HEK293 (cell line): ENCODE data around the gene MRPL46.
"Not testable (repeated sequence)": the region's sequence is repeated elsewhere in the genome, so short reads cannot be mapped to it uniquely, and the experiment has no call there.

Source experiments
- CTCF ChIA-PET: fragments of 350-600 bp; formaldehyde crosslinking; extraction: SDS; loops from one replicate; lab custom pipeline; 2021; ENCODE audit warnings: antibody characterized with exemption; lab: Yijun Ruan, JAX
- POLR2A ChIA-PET: fragments of 300-600 bp; formaldehyde crosslinking; extraction: SDS; loops from one replicate; lab custom pipeline; 2020; ENCODE audit warnings: antibody characterized with exemption, inconsistent platforms; lab: Yijun Ruan, JAX
- H3K27ac ChIP-seq: fragments of 200-500 bp; sonication (Bioruptor generic); 2 replicates; pipeline ENCODE4 v1.5.1; 2014; ENCODE audit warnings: low read depth, low read length, control low read depth, inconsistent platforms; ENCODE audit errors: extremely low read depth
- H3K36me3 ChIP-seq, 2 experiments: fragments of 200-500 bp in 1 of 2; sonication (Bioruptor generic) in 1 of 2; 1 replicate in 1 of 2; 2 replicates in 1 of 2; pipeline ENCODE4 v1.5.1; 2014 to 2017; ENCODE audit warnings: inconsistent platforms in 2 of 2, low read length in 2 of 2; ENCODE audit not compliant: control insufficient read depth in 2 of 2, insufficient read depth in 1 of 2
- H3K4me1 ChIP-seq: fragments of 200-500 bp; sonication (Bioruptor generic); 2 replicates; pipeline ENCODE4 v1.5.1; 2014; ENCODE audit warnings: mild to moderate bottlenecking, low read length, inconsistent platforms; ENCODE audit not compliant: control insufficient read depth, insufficient read depth
- H3K4me3 ChIP-seq: 2 replicates; pipeline ENCODE4 v1.5.1; 2011; ENCODE audit warnings: low read depth, mild to moderate bottlenecking, control low read depth, low read length, moderate library complexity
- H3K9me3 ChIP-seq: fragments of 200-500 bp; sonication (Bioruptor generic); 2 replicates; pipeline ENCODE4 v1.5.1; 2014; ENCODE audit warnings: low read depth, low read length, inconsistent platforms; ENCODE audit not compliant: control insufficient read depth, insufficient read depth
- BCL11A ChIP-seq: fragments of 450-650 bp; formaldehyde crosslinking; IDR thresholded peaks from 2 replicates; pipeline ENCODE4 v1.5.1; 2016; ENCODE audit warnings: low read depth, missing biosample characterization, missing genetic modification characterization
- EGR2 ChIP-seq: fragments of 450-650 bp; formaldehyde crosslinking; IDR thresholded peaks from 2 replicates; pipeline ENCODE4 v1.5.1; 2016; ENCODE audit warnings: low read depth, missing biosample characterization, missing genetic modification characterization
- GLIS1 ChIP-seq: fragments of 450-650 bp; formaldehyde crosslinking; IDR thresholded peaks from 2 replicates; pipeline ENCODE4 v1.5.1; 2016; ENCODE audit warnings: missing biosample characterization, missing genetic modification characterization
- HOXC10 ChIP-seq: sonication (generic); formaldehyde crosslinking; IDR thresholded peaks from 2 replicates; pipeline ENCODE4 v1.8.1; 2023; ENCODE audit warnings: mild to moderate bottlenecking, missing genetic modification reagents
- MEIS1 ChIP-seq: sonication (generic); formaldehyde crosslinking; IDR thresholded peaks from 2 replicates; pipeline ENCODE4 v1.8.1; 2022; ENCODE audit warnings: missing genetic modification reagents, mild to moderate bottlenecking, borderline replicate concordance
- REPIN1 ChIP-seq: fragments of 450-650 bp; formaldehyde crosslinking; IDR thresholded peaks from 2 replicates; pipeline ENCODE4 v1.5.1; 2017; ENCODE audit warnings: missing biosample characterization, missing genetic modification characterization, low read depth
- WT1 ChIP-seq: fragments of 450-650 bp; formaldehyde crosslinking; IDR thresholded peaks from 2 replicates; pipeline ENCODE4 v1.5.1; 2016; ENCODE audit warnings: missing biosample characterization, missing genetic modification characterization
- ZBTB17 ChIP-seq: fragments of 450-650 bp; formaldehyde crosslinking; IDR thresholded peaks from 2 replicates; pipeline ENCODE4 v1.5.1; 2016; ENCODE audit warnings: missing biosample characterization, missing genetic modification characterization
- ZFHX2 ChIP-seq: fragments of 450-650 bp; formaldehyde crosslinking; conservative IDR thresholded peaks from 2 replicates; pipeline ENCODE4 v1.5.1; 2016; ENCODE audit warnings: missing biosample characterization, missing genetic modification characterization
- ZNF174 ChIP-seq: fragments of 450-650 bp; formaldehyde crosslinking; IDR thresholded peaks from 2 replicates; pipeline ENCODE4 v1.5.0; 2017; ENCODE audit warnings: missing biosample characterization, mild to moderate bottlenecking, missing genetic modification characterization
- ZNF19 ChIP-seq: fragments of 450-650 bp; formaldehyde crosslinking; IDR thresholded peaks from 2 replicates; pipeline ENCODE4; 2016; ENCODE audit warnings: missing biosample characterization, missing genetic modification characterization, low read depth
- ZNF211 ChIP-seq: fragments of 450-650 bp; formaldehyde crosslinking; IDR thresholded peaks from 2 replicates; pipeline ENCODE4 v1.5.1; 2016; ENCODE audit warnings: low read depth, missing biosample characterization, missing genetic modification characterization
- ZNF24 ChIP-seq: fragments of 450-650 bp; formaldehyde crosslinking; IDR thresholded peaks from 2 replicates; pipeline ENCODE4 v1.5.1; 2016; ENCODE audit warnings: missing biosample characterization, missing genetic modification characterization
- ZNF341 ChIP-seq: fragments of 450-650 bp; formaldehyde crosslinking; IDR thresholded peaks from 2 replicates; pipeline ENCODE4; 2016; ENCODE audit warnings: low read depth, missing biosample characterization, missing genetic modification characterization
- ZNF350 ChIP-seq: fragments of 450-650 bp; formaldehyde crosslinking; IDR thresholded peaks from 2 replicates; pipeline ENCODE4 v1.5.0; 2017; ENCODE audit warnings: missing biosample characterization, mild to moderate bottlenecking, missing genetic modification characterization
- ZNF423 ChIP-seq: fragments of 450-650 bp; formaldehyde crosslinking; IDR thresholded peaks from 2 replicates; pipeline ENCODE4 v1.5.1; 2016; ENCODE audit warnings: missing biosample characterization, missing genetic modification characterization
- ZNF600 ChIP-seq: fragments of 450-650 bp; formaldehyde crosslinking; IDR thresholded peaks from 2 replicates; pipeline ENCODE4 v1.5.1; 2016; ENCODE audit warnings: missing biosample characterization, missing genetic modification characterization
- ZNF677 ChIP-seq: fragments of 450-650 bp; IDR thresholded peaks from 2 replicates; pipeline ENCODE4 v1.5.0; 2018; ENCODE audit warnings: missing biosample characterization, mild to moderate bottlenecking, missing genetic modification characterization, moderate library complexity
- ZNF76 ChIP-seq: fragments of 450-650 bp; formaldehyde crosslinking; IDR thresholded peaks from 2 replicates; pipeline ENCODE4; 2016; ENCODE audit warnings: low read depth, missing biosample characterization, missing genetic modification characterization, borderline replicate concordance
- ZNF776 ChIP-seq: fragments of 450-650 bp; formaldehyde crosslinking; IDR thresholded peaks from 2 replicates; pipeline ENCODE4 v1.5.0; 2017; ENCODE audit warnings: missing biosample characterization, missing genetic modification characterization, borderline replicate concordance
- ZNF791 ChIP-seq: fragments of 450-650 bp; formaldehyde crosslinking; IDR thresholded peaks from 2 replicates; pipeline ENCODE4 v1.5.1; 2016; ENCODE audit warnings: missing biosample characterization, missing genetic modification characterization
- ZNF837 ChIP-seq: fragments of 450-650 bp; formaldehyde crosslinking; IDR thresholded peaks from 2 replicates; pipeline ENCODE4 v1.5.1; 2016; ENCODE audit warnings: missing biosample characterization, missing genetic modification characterization
- TF ChIP-seq, protein P1 (sequence below): fragments of 450-650 bp; formaldehyde crosslinking; IDR thresholded peaks from 2 replicates; pipeline ENCODE4 v1.5.1; 2016; ENCODE audit warnings: missing biosample characterization, missing genetic modification characterization
- TF ChIP-seq, protein P2 (sequence below): fragments of 450-650 bp; formaldehyde crosslinking; IDR thresholded peaks from 2 replicates; pipeline ENCODE4 v1.5.1; 2016; ENCODE audit warnings: missing biosample characterization, missing genetic modification characterization
- TF ChIP-seq, protein P3 (sequence below): fragments of 450-650 bp; formaldehyde crosslinking; IDR thresholded peaks from 2 replicates; pipeline ENCODE4 v1.5.1; 2016; ENCODE audit warnings: missing biosample characterization, missing genetic modification characterization
- TF ChIP-seq, protein P4 (sequence below): fragments of 450-650 bp; IDR thresholded peaks from 2 replicates; pipeline ENCODE4 v1.5.1; 2018; ENCODE audit warnings: missing biosample characterization, mild to moderate bottlenecking, missing genetic modification characterization

MRPL46 gene

DNA sequence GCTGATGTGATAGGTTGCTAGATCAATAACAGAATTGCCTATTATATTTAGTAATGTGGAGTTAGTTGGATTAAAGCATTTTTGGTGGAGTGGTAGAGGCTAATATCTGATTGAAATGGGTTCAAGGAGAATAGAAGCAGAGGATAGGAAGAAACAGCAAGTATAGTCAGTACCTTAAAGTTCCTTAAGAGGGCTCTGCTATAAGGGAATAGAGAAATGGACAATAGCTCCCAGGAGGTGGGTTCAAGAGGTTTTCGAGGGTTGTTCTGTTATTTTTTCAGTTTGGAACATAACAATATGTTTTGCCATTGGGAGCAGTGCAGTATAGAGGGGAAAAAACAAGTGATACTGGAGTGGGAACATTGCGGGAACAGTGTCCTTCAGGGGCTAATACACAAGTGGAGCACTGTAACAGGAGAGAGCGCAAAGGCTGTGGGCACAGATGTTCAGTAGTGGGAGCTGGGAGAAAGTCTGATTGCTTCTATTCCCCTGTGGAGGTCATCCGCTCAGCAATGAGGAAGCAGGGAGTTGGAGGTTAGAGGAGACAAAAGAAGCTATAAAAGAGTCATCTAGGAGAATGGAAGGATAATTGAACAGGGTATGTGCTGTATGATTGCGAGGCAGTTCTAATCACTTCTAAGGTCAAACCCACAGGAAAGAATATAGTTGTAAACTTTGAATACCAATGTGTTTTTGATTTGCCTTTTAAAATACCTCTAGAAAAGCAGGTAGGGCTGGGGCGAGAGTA lies 3.6 kb upstream of the MRPL46 start:
- CTCF ChIA-PET = interaction anchor here (0.7 to 1.4 kb wide), 5 partner anchors 15 to 275 kb away, joined by 3 to 6 read pairs (median 3); no protein-coding TSS in a partner anchor
- POLR2A ChIA-PET = no interaction called here
- TF ChIP-seq ZNF174 = no peak
- TF ChIP-seq, protein P1, sequence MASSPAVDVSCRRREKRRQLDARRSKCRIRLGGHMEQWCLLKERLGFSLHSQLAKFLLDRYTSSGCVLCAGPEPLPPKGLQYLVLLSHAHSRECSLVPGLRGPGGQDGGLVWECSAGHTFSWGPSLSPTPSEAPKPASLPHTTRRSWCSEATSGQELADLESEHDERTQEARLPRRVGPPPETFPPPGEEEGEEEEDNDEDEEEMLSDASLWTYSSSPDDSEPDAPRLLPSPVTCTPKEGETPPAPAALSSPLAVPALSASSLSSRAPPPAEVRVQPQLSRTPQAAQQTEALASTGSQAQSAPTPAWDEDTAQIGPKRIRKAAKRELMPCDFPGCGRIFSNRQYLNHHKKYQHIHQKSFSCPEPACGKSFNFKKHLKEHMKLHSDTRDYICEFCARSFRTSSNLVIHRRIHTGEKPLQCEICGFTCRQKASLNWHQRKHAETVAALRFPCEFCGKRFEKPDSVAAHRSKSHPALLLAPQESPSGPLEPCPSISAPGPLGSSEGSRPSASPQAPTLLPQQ (tag by site-specific recombination) = no peak
- no peak for TF ChIP-seq REPIN1 (tag by site-specific recombination)
- no peak for TF ChIP-seq ZNF341 (tag by site-specific recombination)
- no peak for TF ChIP-seq ZNF350 (tag by site-specific recombination)
- TF ChIP-seq, protein P2, sequence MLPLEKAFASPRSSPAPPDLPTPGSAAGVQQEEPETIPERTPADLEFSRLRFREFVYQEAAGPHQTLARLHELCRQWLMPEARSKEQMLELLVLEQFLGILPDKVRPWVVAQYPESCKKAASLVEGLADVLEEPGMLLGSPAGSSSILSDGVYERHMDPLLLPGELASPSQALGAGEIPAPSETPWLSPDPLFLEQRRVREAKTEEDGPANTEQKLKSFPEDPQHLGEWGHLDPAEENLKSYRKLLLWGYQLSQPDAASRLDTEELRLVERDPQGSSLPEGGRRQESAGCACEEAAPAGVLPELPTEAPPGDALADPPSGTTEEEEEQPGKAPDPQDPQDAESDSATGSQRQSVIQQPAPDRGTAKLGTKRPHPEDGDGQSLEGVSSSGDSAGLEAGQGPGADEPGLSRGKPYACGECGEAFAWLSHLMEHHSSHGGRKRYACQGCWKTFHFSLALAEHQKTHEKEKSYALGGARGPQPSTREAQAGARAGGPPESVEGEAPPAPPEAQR (tag by site-specific recombination) = no peak
- no peak for TF ChIP-seq ZBTB17
- no peak for TF ChIP-seq BCL11A (tag by site-specific recombination)
- no peak for TF ChIP-seq ZNF837 (tag by site-specific recombination)
- TF ChIP-seq ZNF423 (tag by site-specific recombination) = no peak
- no peak for TF ChIP-seq GLIS1 (tag by site-specific recombination)
- TF ChIP-seq, protein P3, sequence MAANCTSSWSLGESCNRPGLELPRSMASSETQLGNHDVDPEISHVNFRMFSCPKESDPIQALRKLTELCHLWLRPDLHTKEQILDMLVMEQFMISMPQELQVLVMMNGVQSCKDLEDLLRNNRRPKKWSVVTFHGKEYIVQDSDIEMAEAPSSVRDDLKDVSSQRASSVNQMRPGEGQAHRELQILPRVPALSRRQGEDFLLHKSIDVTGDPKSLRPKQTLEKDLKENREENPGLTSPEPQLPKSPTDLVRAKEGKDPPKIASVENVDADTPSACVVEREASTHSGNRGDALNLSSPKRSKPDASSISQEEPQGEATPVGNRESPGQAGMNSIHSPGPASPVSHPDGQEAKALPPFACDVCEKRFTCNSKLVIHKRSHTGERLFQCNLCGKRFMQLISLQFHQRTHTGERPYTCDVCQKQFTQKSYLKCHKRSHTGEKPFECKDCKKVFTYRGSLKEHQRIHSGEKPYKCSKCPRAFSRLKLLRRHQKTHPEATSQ (tag by site-specific recombination) = no peak
- TF ChIP-seq ZNF776 (tag by site-specific recombination) = no peak
- no peak for TF ChIP-seq ZNF677
- TF ChIP-seq ZNF19 (tag by site-specific recombination) = no peak
- no peak for TF ChIP-seq ZNF600
- no peak for TF ChIP-seq ZNF76 (tag by site-specific recombination)
- TF ChIP-seq WT1 (tag by site-specific recombination) = no peak

DNA sequence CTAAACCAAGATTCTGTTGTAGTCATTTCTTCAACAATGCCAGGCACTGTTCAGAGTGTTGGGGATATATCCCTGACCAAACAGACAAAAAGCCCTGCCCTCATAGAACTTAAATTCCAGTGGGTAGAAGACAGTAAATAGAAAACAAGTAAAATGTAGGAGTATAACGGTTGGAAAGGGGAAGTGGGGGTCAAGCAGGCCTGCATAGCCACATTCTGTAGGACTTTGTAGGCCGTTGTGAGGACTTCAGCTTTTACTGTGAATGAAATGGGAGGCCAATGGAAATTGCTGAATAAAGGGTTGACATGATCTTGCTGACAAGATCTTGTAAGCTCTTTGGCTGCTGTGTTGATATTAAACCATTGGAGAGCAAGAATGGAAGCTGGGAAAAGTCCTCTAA lies 2.1 kb upstream of the MRPL46 start:
- H3K4me3 ChIP-seq = no peak overlapping the region
- no peaks in the 10 kb centered on the region for H3K9me3 ChIP-seq
- TF ChIP-seq HOXC10 (CRISPR knock-in tag) (no peak), ZNF24 (no peak), ZNF600 (no peak), MEIS1 (CRISPR knock-in tag) (no peak), EGR2 (tag by site-specific recombination) (no peak), ZNF791 (tag by site-specific recombination) (no peak), ZFHX2 (no peak), ZNF211 (no peak)
- TF ChIP-seq, protein P4, sequence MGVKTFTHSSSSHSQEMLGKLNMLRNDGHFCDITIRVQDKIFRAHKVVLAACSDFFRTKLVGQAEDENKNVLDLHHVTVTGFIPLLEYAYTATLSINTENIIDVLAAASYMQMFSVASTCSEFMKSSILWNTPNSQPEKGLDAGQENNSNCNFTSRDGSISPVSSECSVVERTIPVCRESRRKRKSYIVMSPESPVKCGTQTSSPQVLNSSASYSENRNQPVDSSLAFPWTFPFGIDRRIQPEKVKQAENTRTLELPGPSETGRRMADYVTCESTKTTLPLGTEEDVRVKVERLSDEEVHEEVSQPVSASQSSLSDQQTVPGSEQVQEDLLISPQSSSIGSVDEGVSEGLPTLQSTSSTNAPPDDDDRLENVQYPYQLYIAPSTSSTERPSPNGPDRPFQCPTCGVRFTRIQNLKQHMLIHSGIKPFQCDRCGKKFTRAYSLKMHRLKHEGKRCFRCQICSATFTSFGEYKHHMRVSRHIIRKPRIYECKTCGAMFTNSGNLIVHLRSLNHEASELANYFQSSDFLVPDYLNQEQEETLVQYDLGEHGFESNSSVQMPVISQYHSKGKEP = no peak
- H3K36me3 ChIP-seq = peaks cover 36 to 61% of the 10 kb centered on the region in 2 experiments
- ChIA-PET POLR2A (no interaction called here), CTCF (interaction anchor here (0.6 to 3.5 kb wide), 4 partner anchors 15 to 782 kb away, joined by 4 to 22 read pairs (median 14); no protein-coding TSS in a partner anchor)
- no peak overlapping the region for H3K27ac ChIP-seq
- peaks cover 4% of the 10 kb centered on the region; the same call in 1 of the 2 replicates for H3K4me1 ChIP-seq

More for the DNA sequence above, 3.6 kb upstream of the MRPL46 start:
- Histone ChIP-seq H3K9me3 (no peaks in the 10 kb centered on the region), H3K27ac (no peak overlapping the region), H3K36me3 (peaks cover 41 to 60% of the 10 kb centered on the region in 2 experiments), H3K4me1 (peaks cover 4% of the 10 kb centered on the region; the same call in 1 of the 2 replicates), H3K4me3 (no peak overlapping the region)

DNA sequence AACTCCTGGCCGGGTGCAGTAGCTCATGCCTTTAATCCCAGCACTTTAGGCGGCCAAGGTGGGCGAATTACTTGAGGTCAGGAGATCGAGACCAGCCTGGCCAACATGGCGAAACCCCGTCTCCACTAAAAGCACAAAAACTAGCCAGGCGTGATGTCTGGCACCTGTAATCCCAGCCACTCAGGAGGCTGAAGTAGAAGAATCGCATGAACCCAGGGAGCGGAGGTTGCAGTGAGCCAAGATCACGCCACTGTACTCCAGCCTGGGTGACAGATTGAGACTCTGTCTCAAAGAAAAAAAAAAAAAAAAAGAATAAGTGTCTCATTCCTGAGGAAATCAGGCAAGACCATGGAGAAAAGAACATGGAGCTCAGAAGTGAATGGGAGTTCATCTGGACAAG lies 1.5 kb upstream of the MRPL46 start:
- H3K9me3 ChIP-seq, H3K4me3 ChIP-seq, POLR2A ChIA-PET, H3K4me1 ChIP-seq, H3K27ac ChIP-seq: not testable (repeated sequence)
- CTCF ChIA-PET = interaction anchor here (0.6 to 3.5 kb wide), 6 partner anchors 14 to 1229 kb away, joined by 3 to 22 read pairs (median 5); no protein-coding TSS in a partner anchor
- H3K36me3 ChIP-seq = peaks cover 34 to 67% of the 10 kb centered on the region in 2 experiments
